Activated CD8-positive, alpha-beta memory T cell treated with anti-CD3 and anti-CD28 coated beads, Interleukin-2, amount 50 U/mL, for 48 hours (primary cell): ENCODE data around the gene PAQR8.
"Not testable (repeated sequence)": the region's sequence is repeated elsewhere in the genome, so short reads cannot be mapped to it uniquely, and the experiment has no call there.

Experiments used
- DNase-seq: peaks from one replicate; pipeline ENCODE4 v3.0.0-alpha.2; 2020

PAQR8 gene

DNA sequence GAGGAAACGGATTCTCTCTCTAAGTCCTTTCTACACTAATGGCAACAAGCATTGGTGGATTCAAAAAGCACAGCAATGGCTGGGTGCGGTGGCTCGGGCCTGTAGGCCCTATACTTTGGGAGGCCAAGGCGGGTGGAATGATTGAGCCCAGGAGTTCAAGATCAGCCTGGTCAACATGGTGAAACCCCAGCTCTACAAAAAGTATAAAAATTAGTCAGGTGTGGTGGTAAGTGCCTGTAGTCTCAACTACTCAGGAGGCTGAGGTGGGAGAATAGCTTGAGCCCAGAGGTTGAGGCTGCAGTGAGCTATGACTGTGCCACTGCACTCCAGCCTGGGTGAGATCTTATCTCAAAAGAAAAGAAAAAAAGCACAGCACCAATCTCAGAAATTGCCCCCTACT lies 19.3 kb downstream of the PAQR8 start:
- no peak for DNase-seq

DNA sequence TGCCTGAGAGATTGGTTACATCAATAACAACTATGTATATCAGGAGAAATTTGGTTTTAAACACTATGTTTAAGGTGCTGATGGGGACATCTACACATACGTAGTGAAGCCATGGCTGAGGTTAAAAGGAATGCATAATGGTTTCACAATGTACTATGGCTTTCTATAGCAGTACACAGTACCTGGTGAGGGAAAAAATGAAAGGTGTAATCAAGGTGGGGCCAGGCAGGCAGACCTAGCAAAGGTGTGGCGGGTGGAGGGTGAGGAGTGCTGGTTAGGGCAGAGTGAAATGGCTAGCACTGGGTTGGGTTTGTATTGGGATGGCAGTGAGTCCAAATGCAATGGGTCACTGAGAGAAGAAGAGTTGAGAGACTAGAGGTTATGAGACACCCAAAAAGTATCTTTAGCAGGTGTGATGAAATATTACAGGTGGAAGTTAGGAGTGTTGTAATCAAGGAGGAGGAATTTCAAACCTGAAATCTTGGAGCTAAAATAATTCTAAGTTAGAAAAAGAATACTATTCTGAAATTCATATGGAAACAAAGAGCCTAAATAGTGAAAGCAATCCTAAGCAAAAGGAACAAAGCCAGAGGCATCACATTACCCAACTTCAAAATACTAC lies 22.3 kb downstream of the PAQR8 start:
- DNase-seq: no peak

DNA sequence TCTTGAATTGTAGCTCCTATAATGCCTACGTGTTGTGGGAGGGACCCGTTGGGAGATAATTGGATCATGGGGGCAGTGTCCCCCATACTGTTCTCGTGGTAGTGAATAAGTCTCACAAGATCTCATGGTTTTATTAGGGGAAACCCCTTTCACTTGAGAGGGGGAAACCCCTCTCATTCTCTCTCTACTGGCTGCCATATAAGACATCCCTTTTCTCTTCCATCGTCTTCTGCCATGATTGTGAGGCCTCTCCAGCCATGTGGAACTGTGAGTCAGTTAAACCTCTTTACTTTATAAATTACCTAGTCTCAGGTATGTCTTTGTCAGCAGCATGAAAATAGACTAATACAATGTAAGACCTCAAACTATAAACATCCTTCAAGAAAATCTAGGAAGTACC lies 23.1 kb downstream of the PAQR8 start:
- no peak for DNase-seq

DNA sequence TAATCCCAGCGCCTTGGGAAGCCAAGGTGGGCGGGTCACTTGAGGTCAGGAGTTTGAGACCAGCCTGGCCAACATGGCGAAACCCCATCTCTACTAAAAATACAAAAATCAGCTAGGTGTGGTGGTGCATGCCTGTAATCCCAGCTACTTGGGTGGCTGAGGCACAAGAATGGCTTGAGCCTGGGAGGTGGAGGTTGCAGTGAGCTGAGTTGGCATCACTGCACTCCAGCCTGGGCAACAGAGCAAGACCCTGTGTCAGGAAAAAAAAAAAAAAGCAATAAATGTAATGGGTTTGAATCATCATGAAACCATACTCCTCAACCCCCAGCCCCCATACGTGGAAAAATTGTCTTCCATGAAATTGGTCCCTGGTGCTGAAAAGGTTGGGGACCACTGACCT lies 26.2 kb downstream of the PAQR8 start:
- not testable (repeated sequence) for DNase-seq

DNA sequence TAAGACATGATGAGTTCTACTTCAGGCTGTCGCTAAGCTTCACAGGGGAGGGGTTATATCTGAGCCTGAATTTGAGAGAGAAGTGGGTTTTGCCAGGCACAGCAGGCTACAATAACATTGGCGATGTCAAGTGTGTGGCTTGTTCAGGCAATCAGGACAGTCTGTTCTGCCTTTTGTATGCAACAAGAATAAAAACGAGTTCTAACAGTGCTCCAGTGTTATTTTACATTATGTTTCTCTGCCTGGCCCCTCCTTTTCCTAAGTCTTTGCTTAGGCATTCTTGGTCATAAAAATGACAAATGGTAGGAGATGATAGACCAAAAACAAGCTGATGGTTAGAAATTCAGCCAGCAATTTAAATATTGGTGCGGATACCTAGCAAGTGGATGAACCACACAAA lies 26.8 kb downstream of the PAQR8 start:
- DNase-seq: no peak

DNA sequence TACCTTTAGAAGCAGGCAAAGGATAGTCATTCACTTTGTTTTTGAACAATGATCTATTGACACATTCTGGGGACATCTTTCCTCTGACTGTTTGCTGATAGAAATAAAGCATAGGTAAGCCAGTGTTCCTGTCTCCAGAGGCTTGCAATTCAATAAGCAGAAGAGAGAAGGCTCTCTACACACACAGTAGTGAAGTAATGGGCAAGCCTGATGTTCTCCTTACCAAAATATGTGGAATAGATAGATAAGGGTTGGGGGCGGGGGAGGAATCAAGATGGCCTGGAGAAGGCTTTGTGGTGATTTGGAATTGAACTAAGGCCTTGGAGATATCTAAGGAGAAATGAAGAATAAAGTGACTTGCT lies 27.3 kb downstream of the PAQR8 start:
- DNase-seq: no peak

DNA sequence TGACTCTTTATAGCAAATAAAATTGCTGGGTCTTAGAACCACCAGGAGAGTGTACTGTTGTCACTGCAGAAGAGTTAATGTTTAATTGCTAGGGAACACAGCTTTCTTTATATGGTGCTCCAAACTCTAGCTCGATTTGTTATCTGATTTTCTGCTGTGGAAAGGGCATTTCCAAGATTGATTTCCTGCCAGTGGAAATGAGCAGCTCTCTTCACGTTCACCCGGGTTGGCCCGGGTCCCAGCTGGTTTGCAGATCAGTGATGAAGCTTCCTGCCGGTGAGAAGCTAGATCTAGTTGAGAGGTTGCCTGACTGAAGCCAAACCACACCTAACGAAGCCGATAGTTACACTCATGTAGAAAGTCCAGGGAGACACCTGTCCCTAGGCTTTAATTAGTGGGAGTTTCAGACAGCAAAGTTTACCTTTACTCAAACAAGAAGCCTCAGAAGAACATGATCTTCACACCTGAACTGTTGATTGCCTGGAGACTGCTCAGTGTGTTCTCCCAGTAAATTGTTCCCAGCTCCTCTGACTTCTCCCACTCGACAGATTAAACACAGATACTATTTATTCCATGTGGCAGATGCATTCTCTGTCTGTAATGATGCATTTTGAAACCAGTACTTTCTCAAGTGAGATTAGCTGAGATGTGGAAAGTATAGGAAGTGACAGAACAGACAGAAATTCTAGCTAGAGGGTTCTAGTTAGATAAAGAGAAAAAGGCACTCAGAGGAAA lies 27.8 kb downstream of the PAQR8 start:
- DNase-seq: peak; percentile 69

DNA sequence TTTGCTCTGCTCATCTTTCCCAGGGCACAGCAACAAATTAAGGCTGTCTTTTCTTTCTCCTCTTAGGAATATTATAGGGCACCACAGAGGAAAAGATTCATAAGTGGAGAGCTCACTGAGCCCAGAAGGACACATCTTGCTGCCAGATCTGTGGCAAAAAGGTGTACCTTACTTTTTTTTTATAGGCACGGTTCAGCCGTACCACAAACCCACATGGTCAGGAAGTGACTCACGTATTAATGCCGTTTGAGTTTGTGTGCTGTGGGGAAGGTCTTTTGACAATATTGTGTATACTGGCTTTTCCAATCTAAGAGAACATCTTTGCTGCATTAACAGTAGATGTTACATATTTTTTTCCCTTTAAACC lies 28.4 kb downstream of the PAQR8 start:
- DNase-seq: no peak

DNA sequence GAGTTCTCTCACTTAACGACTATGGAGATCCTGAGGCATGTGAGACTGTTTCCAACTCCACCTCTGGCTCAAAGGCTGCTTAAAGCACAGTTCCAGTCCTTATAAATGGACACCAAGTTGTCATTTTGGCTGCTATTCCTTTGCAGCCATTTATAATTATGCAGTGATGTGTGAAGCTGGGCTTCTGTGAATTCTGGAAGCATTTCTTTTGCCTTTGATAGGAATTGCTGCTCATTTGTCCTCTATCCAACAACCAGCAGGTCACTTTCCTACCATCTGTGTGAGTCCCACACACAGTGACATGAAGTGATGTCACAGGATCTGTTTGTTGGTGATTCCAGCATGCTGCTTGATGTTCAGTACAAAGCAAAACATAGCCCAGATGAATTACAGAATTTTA lies 29.6 kb downstream of the PAQR8 start:
- DNase-seq: no peak

DNA sequence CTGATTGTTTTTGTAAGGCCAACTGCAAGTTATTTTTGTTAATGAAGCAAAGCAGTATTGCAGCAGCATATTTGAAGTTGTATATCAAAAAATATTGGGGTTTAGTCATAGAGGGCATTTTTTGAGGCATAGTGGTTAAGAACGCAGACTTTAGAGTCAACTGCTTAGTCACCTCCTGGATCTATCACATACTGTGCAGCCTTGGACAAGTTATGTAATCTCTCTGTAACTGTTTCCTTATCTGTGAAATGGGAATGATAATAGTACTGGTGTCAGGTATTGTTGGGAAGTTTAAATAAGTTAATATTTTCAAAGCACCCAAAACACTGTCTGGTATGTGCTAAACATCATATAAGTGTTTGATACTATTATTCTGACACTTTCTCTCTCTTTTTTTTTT lies 31.0 kb downstream of the PAQR8 start:
- DNase-seq: no peak

DNA sequence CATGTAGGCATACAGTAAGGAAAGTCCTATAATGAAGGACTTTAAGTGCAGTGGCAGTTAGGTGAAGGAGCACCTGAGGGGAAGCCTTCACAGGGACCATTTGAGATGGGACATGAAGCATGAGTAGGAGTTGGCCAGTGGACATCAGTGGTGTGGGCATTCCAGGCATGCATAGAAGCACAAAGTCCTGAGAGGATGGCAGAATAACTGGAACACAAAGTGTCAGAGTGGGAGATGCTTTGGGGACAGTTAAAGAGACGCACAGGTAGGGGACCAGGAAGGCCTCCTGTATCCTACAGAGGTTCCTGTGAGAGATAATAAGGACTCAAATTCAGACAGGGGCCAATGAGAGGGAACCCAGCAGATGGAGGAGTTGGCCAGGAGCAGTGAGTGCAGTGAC lies 31.8 kb downstream of the PAQR8 start:
- DNase-seq: no peak

DNA sequence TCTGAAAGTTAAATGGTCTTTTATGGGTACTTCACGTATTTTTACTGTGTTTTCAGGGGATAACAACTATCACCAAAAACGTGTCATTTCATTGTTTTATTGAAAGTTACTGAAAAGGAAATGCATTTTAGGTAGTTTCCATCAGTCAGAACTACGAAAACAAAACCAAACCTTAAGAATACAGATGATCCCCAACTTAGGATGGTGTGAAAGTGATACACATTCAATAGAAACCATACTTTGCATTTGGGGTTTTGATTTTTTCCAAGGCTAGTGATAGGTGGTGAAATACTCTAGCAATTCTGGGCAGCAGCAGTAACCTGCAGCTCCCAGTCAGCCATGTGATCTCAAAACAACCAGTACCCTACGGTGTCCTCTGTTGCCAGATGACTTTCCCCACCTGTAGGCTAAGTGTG lies 32.3 kb downstream of the PAQR8 start:
- DNase-seq: no peak

DNA sequence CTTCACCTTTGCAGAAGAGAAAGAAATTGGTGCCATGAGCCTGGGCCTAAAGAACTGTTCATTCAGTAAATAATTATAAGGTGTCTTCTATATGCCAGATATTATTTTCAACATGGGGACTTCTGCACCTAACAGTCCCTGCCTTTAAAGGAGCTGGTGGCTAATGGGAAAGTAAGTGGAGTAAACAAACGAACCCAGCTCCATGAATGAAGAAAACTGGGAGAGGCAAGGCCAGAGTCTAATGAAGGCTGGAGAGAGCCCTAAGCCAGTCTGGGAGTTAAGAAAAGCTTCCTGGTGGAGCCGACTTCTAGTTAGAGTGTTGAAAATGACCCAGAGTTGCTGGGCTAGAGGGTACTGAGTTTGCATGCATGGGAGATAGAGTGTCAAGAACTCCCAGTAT lies 34.0 kb downstream of the PAQR8 start:
- no peak for DNase-seq

DNA sequence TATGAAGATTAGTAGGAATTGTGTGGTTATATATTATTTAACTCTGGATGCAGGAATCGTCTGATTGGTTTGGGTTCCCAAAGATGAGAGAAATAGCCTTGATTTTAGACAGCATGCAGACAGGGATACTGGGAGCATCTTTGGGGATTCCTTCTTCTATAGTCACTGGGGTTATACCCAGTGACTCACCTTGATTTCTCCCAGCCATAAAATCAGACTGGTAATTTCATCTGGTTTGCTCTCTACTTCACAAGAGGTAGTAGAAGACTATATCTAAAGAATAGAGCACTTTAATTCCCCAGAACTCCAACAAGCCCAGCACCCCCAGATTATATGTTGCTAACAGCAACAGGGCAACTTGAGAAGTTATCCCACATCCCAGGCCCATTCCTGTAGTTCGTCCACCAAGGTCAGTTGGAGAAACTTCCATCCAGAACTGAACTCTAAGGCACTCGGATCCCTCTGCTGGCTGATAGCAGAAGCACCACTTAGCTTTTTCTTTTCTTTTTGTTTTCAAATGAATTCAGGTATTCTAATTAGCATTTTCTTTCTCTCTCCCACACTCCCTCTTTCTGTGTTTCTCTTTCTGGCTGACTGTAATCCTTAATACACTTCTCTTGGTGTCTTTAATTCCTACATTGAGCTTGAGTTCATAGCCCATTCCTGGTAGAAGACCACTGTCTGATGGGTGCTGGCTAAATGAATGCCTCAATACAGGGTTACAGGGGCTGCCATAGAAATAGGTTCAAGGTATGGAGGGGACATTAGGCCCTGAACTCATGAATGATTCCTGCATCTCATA lies 37.8 kb downstream of the PAQR8 start:
- DNase-seq: no peak

DNA sequence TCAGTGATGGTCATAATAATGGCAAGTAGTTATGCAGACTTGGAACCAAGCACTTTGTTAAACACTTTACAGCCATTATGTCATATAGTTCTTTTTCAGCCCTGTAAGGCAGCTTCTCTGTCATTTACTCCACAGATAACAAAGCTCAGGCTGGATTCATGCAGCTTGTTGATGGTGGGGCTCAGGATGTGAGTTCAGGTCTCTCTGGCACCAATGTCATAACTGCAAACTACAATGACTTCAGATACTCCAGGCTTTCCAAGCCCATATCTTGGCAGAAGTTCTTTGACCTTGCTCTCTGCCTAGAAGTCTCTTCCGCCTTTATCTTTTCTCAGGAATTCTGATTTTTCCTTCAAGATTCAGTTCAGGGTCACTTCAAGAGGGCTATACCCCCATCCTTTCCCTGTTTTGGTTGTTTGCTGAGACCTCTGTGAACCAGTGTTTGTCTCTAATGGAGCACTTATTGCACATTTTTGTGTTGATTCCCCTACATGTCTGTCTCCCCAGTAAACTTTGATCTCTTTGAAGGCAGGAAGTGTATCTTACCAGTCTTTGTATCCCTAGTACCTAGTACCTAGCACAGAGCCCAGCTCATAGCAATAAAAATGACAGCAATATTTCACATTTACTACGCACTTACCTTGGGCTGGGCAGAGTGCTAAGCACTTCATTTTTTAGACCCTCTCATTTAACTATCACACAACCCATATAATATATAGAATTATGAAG lies 38.5 kb downstream of the PAQR8 start:
- no peak for DNase-seq

DNA sequence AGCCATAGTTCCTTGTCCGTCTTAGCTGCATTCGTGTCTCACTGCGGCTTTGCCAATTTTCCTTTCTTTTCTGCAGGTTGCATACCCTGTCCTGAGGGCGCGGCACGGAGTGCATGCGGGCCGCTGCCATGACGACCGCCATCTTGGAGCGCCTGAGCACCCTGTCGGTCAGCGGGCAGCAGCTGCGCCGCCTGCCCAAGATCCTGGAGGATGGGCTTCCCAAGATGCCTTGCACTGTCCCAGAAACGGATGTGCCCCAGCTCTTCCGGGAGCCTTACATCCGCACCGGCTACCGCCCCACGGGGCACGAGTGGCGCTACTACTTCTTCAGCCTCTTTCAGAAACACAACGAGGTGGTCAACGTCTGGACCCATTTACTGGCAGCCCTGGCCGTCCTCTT lies 41.1 kb downstream of the PAQR8 start:
- no peak for DNase-seq

DNA sequence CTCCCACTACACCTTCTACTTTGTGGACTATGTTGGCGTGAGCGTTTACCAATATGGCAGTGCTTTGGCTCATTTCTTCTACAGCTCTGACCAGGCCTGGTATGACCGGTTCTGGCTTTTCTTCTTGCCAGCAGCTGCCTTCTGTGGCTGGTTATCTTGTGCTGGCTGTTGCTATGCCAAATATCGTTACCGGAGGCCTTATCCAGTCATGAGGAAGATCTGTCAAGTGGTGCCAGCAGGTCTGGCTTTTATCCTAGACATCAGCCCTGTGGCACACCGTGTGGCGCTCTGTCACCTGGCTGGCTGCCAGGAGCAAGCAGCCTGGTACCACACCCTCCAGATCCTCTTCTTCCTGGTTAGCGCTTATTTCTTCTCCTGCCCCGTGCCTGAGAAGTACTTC lies 41.7 kb downstream of the PAQR8 start:
- no peak for DNase-seq

DNA sequence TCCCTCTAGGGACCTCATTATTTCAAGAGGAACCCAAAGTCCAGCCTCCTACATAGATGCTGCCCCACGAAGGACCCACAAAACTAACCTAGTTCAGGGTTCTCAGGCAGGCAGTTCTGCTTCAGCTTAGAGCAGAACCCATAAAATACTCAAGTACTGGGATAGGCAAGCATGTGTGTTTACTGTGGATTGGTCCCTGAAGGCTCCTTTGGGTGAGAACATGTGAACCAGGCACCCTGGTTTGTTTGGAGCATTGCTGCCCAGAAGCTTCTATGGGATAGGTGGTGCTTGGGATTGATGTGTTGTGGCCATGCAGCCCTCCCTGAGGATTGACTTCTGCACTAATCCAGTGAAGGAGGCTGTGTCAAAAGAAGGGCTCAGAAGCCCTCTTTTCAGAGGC lies 43.3 kb downstream of the PAQR8 start:
- DNase-seq: no peak

DNA sequence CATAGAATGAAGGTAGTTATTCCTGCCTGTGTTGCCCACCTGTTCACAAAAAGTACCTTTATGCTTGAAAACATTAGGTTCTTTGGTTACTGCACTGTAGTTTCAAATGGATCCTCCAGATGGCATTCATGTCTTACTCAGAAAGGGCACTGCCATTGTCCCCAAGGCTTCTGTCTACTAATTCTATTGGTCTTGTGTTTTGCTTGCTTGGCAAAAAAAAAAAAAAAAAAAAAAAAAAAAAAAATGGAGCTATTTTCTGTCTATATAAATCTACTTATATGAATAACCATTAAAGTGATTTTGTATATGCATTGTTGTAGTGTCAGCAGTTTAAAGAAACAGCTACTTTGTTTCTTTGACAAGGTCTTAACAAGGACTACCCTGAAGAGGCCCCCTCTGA lies 45.5 kb downstream of the PAQR8 start:
- DNase-seq: no peak

DNA sequence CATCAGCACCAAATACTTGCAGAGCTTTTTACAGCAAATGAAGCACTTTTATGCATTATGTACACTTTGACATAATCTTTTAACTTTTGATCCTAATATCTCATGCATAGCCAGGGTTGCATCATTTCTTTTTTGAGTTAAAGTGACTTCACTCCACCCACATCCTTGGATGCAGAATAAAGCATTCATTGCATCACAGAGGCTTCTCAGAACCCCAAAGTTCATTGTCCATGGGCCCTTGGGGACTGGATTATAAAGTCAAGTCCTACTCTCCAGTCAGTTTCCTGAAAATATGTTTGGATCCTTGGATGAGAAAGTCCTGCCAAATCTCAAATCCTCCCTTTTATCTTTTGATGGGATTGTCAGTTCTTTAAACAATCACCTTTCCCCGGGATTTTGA lies 47.5 kb downstream of the PAQR8 start:
- no peak for DNase-seq

DNA sequence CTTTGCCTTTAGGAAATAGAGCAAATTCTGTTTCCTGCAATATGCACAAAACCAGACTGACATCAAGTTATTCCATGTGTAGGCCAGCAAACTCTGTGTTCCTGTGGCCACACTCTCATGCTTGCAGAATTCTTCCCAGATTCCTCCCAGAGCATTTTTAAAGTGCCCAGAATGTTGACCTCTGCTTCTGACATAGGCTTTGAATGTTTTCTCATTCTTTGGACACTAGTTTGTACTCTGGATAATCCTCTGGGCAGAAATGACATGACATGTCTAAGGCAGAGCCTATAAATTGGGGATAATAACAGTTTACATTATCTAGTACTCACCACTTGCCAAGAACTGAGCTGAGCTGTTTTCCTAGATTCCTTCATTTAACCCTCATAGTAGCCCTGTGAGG lies 49.0 kb downstream of the PAQR8 start:
- DNase-seq: no peak

DNA sequence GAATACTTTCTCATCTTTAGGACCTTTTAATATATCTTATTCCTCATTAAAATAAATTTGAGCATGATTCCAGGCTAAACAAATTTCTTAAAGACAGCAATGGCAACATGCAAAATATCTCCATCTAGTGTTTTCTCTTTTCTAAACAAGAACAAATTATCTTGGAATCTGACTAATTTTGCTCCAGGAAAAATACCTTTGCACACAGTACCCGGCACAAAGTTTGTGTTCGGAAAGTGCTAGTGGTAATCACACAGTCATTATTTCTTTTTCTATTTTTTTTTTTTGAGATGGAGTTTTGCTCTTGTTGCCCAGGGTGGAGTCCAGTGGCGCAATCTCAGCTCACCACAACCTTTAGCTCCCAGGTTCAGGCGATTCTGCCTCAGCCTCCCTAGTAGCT lies 50.0 kb downstream of the PAQR8 start:
- no peak for DNase-seq

DNA sequence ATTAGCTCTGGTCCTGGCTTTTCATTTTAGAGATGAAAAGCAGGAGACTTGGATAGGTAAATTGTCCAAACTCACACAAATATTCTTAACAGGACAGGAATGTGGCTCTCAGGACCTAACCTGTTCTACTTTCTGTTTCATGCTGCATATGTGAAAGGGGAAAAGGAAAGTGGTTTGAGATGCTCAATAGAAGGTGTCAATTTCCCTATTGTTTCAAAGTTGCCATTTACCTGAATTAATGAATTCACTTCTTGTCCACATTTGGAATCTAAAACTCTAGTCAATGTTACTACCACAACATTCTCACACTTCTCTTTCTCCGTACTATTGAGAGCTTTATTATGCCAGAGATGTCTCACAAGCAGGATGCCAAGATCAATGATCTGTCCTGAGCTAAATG lies 53.4 kb downstream of the PAQR8 start:
- DNase-seq: no peak
